Pancreas (tissue), 10 donors: Measurements from ENCODE around the gene TET3. TPM values are rescaled to one million over a fixed set of nuclear protein-coding genes. Genes with fewer than 3 reads are reported as not detected.
A peak's percentile ranks its signal among the peaks of the same experiment; 100 is the strongest.

ENCODE experiments used
- ATAC-seq, 4 donors: fragments of 200-7000 bp; cut with Tn5 transposase; one replicate each; pipeline versions ENCODE4 v1.8.0 to v1.9.1; 2020; ENCODE audit warnings: mild to moderate bottlenecking in 4 of 4, moderate library complexity in 4 of 4
- DNase-seq, 6 donors: peaks; one replicate each; pipeline ENCODE4 v3.0.0-alpha.2; 2020
- FAIRE-seq: peaks from 2 replicates; lab custom pipeline; 2012; peaks lifted over from hg19 to GRCh38; lab: Jason Lieb, UNC
- H3K27ac ChIP-seq, 4 donors: fragments of 200-600 bp; sonication (generic); 1 replicate in 3 of 4; 2 replicates in 1 of 4; pipeline versions ENCODE4 v1.5.0 to v1.8.0; 2020
- H3K27me3 ChIP-seq, 4 donors: fragments of 200-600 bp; one replicate each; pipeline ENCODE4 v1.8.0; 2021
- H3K36me3 ChIP-seq, 3 donors: fragments of 200-600 bp; sonication (generic) in 1 of 3; one replicate each; pipeline versions ENCODE4 v1.5.0 to v1.8.0; 2020 to 2021
- H3K4me1 ChIP-seq, 3 donors: fragments of 200-600 bp; one replicate each; pipeline ENCODE4 v1.8.0; 2021
- H3K4me3 ChIP-seq, 4 donors: fragments of 200-600 bp; sonication (generic) in 2 of 4; one replicate each; pipeline versions ENCODE4 v1.5.0 to v1.8.0; 2020 to 2021
- H3K9me3 ChIP-seq, 4 donors: fragments of 200-600 bp; one replicate each; pipeline ENCODE4 v1.8.0; 2021
- CTCF ChIP-seq, 4 donors: fragments of 200-600 bp; sonication (generic) in 3 of 4; IDR thresholded peaks; one replicate each; pipeline versions ENCODE4 v1.5.0 to v1.8.0; 2021; ENCODE audit warnings: antibody characterized with exemption in 4 of 4
- WGBS, 2 donors: extraction: QIAGEN DNeasy Blood & Tissue Kit; methylation state at CpG; one replicate each; pipeline ENCODE4 v1.1.7; 2013; 5-methylcytosine and 5-hydroxymethylcytosine counted together
- intact Hi-C, 3 donors: fragments of 100-400 bp; cut with DNase I; formaldehyde crosslinking; loops; one replicate each; pipeline versions ENCODE4 v1.11.1 to v1.14.2; 2022
- polyA plus RNA-seq, 2 donors: library from polyadenylated mRNA; stranded (reverse); fragments of 200-250 nt; gene quantifications; one replicate each; pipeline ENCODE4 v1.2.3, GENCODE V29; 2013
- total RNA-seq, 6 donors: library from RNA; stranded (reverse); fragmentation: NEBNext Ultra II Directional in 4 of 6; extraction: Animal tissue kit (Norgen Biotek cat#: 25700) in 4 of 6; gene quantifications; one replicate each; pipeline versions ENCODE4 v1.2.1 to v1.2.4, GENCODE V29; 2021 to 2023
- donor health status: healthy with polysubstance abuse.
- donor health status: DM: no; HTN: no; CAD: no; lungs with moderate emphysema.
- donor health status: DM: no; HTN: no; CAD: no.
- donor health status: control.
- donor health status: control.
- donor health status: Bipolar disorder and iron deficiency.
- donor health status: DM: yes; HTN: yes; CAD: no.
- donor health status: DM: no; HTN: no; CAD: no.
- donor health status: DM: no; HTN: no; CAD: no.
- donor health status: DM: yes; HTN: yes; CAD: no.

Gene TET3
- total and polyA plus RNA-seq, 8 donors: 1.5 to 8.6 (median 4.8) TPM

GRCh38 chr2:74026687-74027241 lies 42.1 kb downstream of the TET3 start:
- WGBS, 2 donors: 87 to 89% methylated on average over 6 of the region's 6 CpGs
- no peaks in the 10 kb centered on the region for H3K36me3 ChIP-seq
- peak in 2 of 4 donors; percentile 56 to 57 for ATAC-seq
- no peak for DNase-seq
- intact Hi-C loops: no loop called here
- no peak overlapping the region for H3K4me3 ChIP-seq
- H3K27me3 ChIP-seq: no peaks in the 10 kb centered on the region
- no peaks in the 10 kb centered on the region for H3K4me1 ChIP-seq
- FAIRE-seq: no peak
- no peak for TF ChIP-seq CTCF (IDR thresholded peaks at IDR 0.05)
- H3K27ac ChIP-seq: no peak overlapping the region
- H3K9me3 ChIP-seq: no peaks in the 10 kb centered on the region

GRCh38 chr2:74027496-74027895 lies 42.8 kb downstream of the TET3 start:
- WGBS, 2 donors: 88 to 95% methylated on average over 1 of the region's 1 CpG
- Histone ChIP-seq H3K27ac (no peak overlapping the region), H3K36me3 (no peaks in the 10 kb centered on the region), H3K9me3 (no peaks in the 10 kb centered on the region), H3K4me3 (no peak overlapping the region), H3K27me3 (no peaks in the 10 kb centered on the region), H3K4me1 (no peaks in the 10 kb centered on the region)
- no peak for FAIRE-seq
- DNase-seq: no peak
- no peak for TF ChIP-seq CTCF (IDR thresholded peaks at IDR 0.05)
- intact Hi-C loops: no loop called here
- no peak for ATAC-seq

GRCh38 chr2:74028290-74028689 lies 43.6 kb downstream of the TET3 start:
- Histone ChIP-seq H3K4me3 (no peak overlapping the region), H3K4me1 (no peaks in the 10 kb centered on the region), H3K9me3 (no peaks in the 10 kb centered on the region), H3K27ac (no peak overlapping the region), H3K27me3 (no peaks in the 10 kb centered on the region), H3K36me3 (no peaks in the 10 kb centered on the region)
- TF ChIP-seq CTCF (IDR thresholded peaks at IDR 0.05): no peak
- no peak for DNase-seq
- no peak for FAIRE-seq
- ATAC-seq: no peak
- intact Hi-C loops: no loop called here

GRCh38 chr2:74028741-74029140 lies 44.0 kb downstream of the TET3 start:
- Histone ChIP-seq H3K27ac (no peak overlapping the region), H3K4me3 (no peak overlapping the region), H3K9me3 (no peaks in the 10 kb centered on the region), H3K4me1 (no peaks in the 10 kb centered on the region), H3K27me3 (no peaks in the 10 kb centered on the region), H3K36me3 (no peaks in the 10 kb centered on the region)
- FAIRE-seq: no peak
- ATAC-seq: no peak
- no peak for TF ChIP-seq CTCF (IDR thresholded peaks at IDR 0.05)
- intact Hi-C loops: no loop called here
- DNase-seq: no peak

- Histone ChIP-seq H3K4me3 (no peak overlapping the region), H3K27me3 (no peaks in the 10 kb centered on the region), H3K9me3 (no peaks in the 10 kb centered on the region), H3K27ac (no peak overlapping the region), H3K4me1 (no peaks in the 10 kb centered on the region), H3K36me3 (no peaks in the 10 kb centered on the region)
- no peak for TF ChIP-seq CTCF (IDR thresholded peaks at IDR 0.05)
- intact Hi-C loops: no loop called here
- DNase-seq (no peak), FAIRE-seq (no peak), ATAC-seq (no peak)
- 60 to 64% methylated on average over 2 of the region's 2 CpGs for WGBS, 2 donors
Observed at GRCh38 chr2:74029714-74030397, 45.1 kb downstream of the TET3 start.
